Right hindlimb (tissue), 1 donor: ENCODE results near the gene TPSB2.
A peak's percentile ranks its signal among the peaks of the same experiment; 100 is the strongest.

ENCODE experiments used
- DNase-seq: peaks from one replicate; pipeline ENCODE4 v3.0.0-alpha.2; 2018

TPSB2 gene

GRCh38 chr16:1181404-1182315 is 48.3 kb downstream of the TPSB2 start:
- DNase-seq: no peak

GRCh38 chr16:1180549-1181403 is 49.2 kb downstream of the TPSB2 start:
- DNase-seq: peak; percentile 67
